ENCODE measurements around the gene FIBCD1. TPM values are rescaled to one million over a fixed set of nuclear protein-coding genes. Genes with fewer than 3 reads are reported as not detected.

Gene FIBCD1
- total and polyA plus RNA-seq, 2 experiments from 2014 or later: 4.4 to 5.6 TPM

DNA sequence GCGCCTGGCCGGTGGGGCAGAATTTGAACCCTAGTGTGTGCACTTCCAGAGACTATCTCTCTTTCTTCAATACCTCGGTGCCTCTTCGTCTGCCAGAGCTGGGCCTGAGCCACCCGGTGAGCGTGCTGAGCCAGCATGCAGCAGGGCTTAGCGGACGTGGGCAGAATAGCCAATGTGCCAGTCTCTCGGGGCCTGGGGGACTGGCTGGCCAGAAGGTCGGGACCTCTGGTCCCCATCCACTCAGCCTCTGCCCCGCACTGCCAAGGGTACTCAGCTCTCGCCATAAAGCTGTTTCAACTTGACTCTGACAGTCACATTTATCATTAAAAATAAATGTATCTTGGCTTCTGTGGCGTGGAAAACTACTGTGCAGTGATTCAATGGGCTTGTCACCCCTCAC, 4.2 kb upstream of the FIBCD1 start (continued):
- no peak for TF ChIP-seq POLR2AphosphoS5 (IDR thresholded peaks at IDR 0.05; ENCODE audit: low read depth)
- TF ChIP-seq NANOG (IDR thresholded peaks at IDR 0.05; ENCODE audit: borderline replicate concordance): no peak
- TF ChIP-seq, protein P1, sequence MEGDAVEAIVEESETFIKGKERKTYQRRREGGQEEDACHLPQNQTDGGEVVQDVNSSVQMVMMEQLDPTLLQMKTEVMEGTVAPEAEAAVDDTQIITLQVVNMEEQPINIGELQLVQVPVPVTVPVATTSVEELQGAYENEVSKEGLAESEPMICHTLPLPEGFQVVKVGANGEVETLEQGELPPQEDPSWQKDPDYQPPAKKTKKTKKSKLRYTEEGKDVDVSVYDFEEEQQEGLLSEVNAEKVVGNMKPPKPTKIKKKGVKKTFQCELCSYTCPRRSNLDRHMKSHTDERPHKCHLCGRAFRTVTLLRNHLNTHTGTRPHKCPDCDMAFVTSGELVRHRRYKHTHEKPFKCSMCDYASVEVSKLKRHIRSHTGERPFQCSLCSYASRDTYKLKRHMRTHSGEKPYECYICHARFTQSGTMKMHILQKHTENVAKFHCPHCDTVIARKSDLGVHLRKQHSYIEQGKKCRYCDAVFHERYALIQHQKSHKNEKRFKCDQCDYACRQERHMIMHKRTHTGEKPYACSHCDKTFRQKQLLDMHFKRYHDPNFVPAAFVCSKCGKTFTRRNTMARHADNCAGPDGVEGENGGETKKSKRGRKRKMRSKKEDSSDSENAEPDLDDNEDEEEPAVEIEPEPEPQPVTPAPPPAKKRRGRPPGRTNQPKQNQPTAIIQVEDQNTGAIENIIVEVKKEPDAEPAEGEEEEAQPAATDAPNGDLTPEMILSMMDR (conservative IDR thresholded peaks at IDR 0.05; ENCODE audit: low read depth in 2 of 2): no peak

GRCh38 chr9:130942679-130943078, 3.6 kb upstream of the FIBCD1 start:
- Mint-ChIP-seq H3K4me3 (no peak overlapping the region), H3K9me3 (no peaks in the 10 kb centered on the region; the same call in 2 of the 3 replicates), H3K4me1 (peaks cover 16% of the 10 kb centered on the region), H3K27ac (no peak overlapping the region), H3K27me3 (ENCODE audit: insufficient read depth, low read depth, poor library complexity) (peaks cover 34% of the 10 kb centered on the region), H3K36me3 (ENCODE audit: low read depth) (no peaks in the 10 kb centered on the region)
- no peak overlapping the region for H2AFZ ChIP-seq
- no peaks in the 10 kb centered on the region for H3K79me2 ChIP-seq (replicated peaks; ENCODE audit: insufficient read depth)
- ATAC-seq: no peak
- no peaks in the 10 kb centered on the region for H3K36me3 ChIP-seq (ENCODE audit: insufficient read depth)
- no peak overlapping the region for H3K4me3 ChIP-seq
- no peaks in the 10 kb centered on the region for H3K9me2 ChIP-seq (ENCODE audit: insufficient read depth)
- no peak overlapping the region for H3K27ac ChIP-seq (ENCODE audit: low read depth)
- peaks cover 38% of the 10 kb centered on the region for H3K27me3 ChIP-seq (ENCODE audit: insufficient read depth)
- H3F3A ChIP-seq (replicated peaks; ENCODE audit: low read depth): peaks cover 7% of the 10 kb centered on the region
- no peak overlapping the region for H3K4me2 ChIP-seq
- H4K20me1 ChIP-seq (replicated peaks; ENCODE audit: insufficient read depth): no peaks in the 10 kb centered on the region
- H3K4me1 ChIP-seq (ENCODE audit: insufficient read depth): peaks cover 14% of the 10 kb centered on the region; the same call in 1 of the 2 replicates
- DNase-seq (ENCODE audit: low spot score): no peak
- TF ChIP-seq, protein P2, sequence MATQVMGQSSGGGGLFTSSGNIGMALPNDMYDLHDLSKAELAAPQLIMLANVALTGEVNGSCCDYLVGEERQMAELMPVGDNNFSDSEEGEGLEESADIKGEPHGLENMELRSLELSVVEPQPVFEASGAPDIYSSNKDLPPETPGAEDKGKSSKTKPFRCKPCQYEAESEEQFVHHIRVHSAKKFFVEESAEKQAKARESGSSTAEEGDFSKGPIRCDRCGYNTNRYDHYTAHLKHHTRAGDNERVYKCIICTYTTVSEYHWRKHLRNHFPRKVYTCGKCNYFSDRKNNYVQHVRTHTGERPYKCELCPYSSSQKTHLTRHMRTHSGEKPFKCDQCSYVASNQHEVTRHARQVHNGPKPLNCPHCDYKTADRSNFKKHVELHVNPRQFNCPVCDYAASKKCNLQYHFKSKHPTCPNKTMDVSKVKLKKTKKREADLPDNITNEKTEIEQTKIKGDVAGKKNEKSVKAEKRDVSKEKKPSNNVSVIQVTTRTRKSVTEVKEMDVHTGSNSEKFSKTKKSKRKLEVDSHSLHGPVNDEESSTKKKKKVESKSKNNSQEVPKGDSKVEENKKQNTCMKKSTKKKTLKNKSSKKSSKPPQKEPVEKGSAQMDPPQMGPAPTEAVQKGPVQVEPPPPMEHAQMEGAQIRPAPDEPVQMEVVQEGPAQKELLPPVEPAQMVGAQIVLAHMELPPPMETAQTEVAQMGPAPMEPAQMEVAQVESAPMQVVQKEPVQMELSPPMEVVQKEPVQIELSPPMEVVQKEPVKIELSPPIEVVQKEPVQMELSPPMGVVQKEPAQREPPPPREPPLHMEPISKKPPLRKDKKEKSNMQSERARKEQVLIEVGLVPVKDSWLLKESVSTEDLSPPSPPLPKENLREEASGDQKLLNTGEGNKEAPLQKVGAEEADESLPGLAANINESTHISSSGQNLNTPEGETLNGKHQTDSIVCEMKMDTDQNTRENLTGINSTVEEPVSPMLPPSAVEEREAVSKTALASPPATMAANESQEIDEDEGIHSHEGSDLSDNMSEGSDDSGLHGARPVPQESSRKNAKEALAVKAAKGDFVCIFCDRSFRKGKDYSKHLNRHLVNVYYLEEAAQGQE (IDR thresholded peaks at IDR 0.05; ENCODE audit: unreplicated experiment): no peak
- TF ChIP-seq ZNF114 (CRISPR knock-in tag; IDR thresholded peaks at IDR 0.05) (no peak), CREB1 (CRISPR knock-in tag; IDR thresholded peaks at IDR 0.05; ENCODE audit: low read depth) (no peak), EZH2phosphoT487 (IDR thresholded peaks at IDR 0.05; ENCODE audit: unreplicated experiment) (no peak), NANOG (IDR thresholded peaks at IDR 0.05; ENCODE audit: borderline replicate concordance) (no peak), JUNB (IDR thresholded peaks at IDR 0.05; ENCODE audit: unreplicated experiment) (no peak), POLR2AphosphoS5 (IDR thresholded peaks at IDR 0.05; ENCODE audit: low read depth) (no peak), EZH2 (IDR thresholded peaks at IDR 0.05; ENCODE audit: low read depth, unreplicated experiment) (no peak), ZNF331 (CRISPR knock-in tag; IDR thresholded peaks at IDR 0.05; ENCODE audit: low read depth) (no peak), STAT1 (IDR thresholded peaks at IDR 0.05; ENCODE audit: unreplicated experiment) (no peak)
- TF ChIP-seq, protein P1 (conservative IDR thresholded peaks at IDR 0.05; ENCODE audit: low read depth in 2 of 2): no peak
- TF ChIP-seq, protein P3, sequence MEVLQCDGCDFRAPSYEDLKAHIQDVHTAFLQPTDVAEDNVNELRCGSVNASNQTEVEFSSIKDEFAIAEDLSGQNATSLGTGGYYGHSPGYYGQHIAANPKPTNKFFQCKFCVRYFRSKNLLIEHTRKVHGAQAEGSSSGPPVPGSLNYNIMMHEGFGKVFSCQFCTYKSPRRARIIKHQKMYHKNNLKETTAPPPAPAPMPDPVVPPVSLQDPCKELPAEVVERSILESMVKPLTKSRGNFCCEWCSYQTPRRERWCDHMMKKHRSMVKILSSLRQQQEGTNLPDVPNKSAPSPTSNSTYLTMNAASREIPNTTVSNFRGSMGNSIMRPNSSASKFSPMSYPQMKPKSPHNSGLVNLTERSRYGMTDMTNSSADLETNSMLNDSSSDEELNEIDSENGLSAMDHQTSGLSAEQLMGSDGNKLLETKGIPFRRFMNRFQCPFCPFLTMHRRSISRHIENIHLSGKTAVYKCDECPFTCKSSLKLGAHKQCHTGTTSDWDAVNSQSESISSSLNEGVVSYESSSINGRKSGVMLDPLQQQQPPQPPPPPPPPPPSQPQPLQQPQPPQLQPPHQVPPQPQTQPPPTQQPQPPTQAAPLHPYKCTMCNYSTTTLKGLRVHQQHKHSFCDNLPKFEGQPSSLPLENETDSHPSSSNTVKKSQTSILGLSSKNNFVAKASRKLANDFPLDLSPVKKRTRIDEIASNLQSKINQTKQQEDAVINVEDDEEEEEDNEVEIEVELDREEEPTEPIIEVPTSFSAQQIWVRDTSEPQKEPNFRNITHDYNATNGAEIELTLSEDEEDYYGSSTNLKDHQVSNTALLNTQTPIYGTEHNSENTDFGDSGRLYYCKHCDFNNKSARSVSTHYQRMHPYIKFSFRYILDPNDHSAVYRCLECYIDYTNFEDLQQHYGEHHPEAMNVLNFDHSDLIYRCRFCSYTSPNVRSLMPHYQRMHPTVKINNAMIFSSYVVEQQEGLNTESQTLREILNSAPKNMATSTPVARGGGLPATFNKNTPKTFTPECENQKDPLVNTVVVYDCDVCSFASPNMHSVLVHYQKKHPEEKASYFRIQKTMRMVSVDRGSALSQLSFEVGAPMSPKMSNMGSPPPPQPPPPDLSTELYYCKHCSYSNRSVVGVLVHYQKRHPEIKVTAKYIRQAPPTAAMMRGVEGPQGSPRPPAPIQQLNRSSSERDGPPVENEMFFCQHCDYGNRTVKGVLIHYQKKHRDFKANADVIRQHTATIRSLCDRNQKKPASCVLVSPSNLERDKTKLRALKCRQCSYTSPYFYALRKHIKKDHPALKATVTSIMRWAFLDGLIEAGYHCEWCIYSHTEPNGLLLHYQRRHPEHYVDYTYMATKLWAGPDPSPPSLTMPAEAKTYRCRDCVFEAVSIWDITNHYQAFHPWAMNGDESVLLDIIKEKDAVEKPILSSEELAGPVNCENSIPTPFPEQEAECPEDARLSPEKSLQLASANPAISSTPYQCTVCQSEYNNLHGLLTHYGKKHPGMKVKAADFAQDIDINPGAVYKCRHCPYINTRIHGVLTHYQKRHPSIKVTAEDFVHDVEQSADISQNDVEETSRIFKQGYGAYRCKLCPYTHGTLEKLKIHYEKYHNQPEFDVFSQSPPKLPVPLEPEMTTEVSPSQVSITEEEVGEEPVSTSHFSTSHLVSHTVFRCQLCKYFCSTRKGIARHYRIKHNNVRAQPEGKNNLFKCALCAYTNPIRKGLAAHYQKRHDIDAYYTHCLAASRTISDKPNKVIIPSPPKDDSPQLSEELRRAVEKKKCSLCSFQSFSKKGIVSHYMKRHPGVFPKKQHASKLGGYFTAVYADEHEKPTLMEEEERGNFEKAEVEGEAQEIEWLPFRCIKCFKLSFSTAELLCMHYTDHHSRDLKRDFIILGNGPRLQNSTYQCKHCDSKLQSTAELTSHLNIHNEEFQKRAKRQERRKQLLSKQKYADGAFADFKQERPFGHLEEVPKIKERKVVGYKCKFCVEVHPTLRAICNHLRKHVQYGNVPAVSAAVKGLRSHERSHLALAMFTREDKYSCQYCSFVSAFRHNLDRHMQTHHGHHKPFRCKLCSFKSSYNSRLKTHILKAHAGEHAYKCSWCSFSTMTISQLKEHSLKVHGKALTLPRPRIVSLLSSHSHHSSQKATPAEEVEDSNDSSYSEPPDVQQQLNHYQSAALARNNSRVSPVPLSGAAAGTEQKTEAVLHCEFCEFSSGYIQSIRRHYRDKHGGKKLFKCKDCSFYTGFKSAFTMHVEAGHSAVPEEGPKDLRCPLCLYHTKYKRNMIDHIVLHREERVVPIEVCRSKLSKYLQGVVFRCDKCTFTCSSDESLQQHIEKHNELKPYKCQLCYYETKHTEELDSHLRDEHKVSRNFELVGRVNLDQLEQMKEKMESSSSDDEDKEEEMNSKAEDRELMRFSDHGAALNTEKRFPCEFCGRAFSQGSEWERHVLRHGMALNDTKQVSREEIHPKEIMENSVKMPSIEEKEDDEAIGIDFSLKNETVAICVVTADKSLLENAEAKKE (CRISPR knock-in tag; IDR thresholded peaks at IDR 0.05): no peak

Measured in GM23338 (cell line).